ENCODE data around the gene IMPDH2.

Gene IMPDH2

GRCh38 chr3:49028673-49029562 is at the start of gene IMPDH2:
TSS of gene IMPDH2 (minus strand) at chr3:49029398. CDS start at chr3:49029350, 48 bp downstream.
- peak; percentile 95 for DNase-seq (ENCODE audit: low spot score)

DNA sequence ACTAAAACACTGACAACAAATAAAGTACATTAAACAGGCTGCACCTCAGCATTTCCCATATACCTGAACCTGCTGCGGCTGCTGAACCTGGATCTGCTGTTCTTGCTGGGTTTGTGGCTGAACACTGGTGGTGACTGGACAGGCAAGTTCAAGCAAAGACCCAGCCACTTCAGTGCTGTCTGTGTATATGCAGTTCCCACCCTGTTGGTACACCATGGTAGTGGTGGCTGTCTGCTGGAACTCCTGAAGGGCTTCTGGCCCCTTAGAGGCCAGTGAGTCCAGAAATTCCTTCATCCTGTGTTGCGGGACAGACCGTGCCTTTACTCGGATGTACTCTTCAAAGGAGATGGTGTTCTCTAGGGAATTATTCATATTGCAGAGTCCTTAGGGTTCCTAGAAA is 47.4 kb upstream of the IMPDH2 start:
- DNase-seq (ENCODE audit: low spot score), result no peak

GRCh38 chr3:49076116-49076515 is 46.9 kb upstream of the IMPDH2 start:
- no peak for DNase-seq (ENCODE audit: low spot score)

GRCh38 chr3:49058011-49058410 is 28.8 kb upstream of the IMPDH2 start:
- no peak for DNase-seq (ENCODE audit: low spot score)

DNA sequence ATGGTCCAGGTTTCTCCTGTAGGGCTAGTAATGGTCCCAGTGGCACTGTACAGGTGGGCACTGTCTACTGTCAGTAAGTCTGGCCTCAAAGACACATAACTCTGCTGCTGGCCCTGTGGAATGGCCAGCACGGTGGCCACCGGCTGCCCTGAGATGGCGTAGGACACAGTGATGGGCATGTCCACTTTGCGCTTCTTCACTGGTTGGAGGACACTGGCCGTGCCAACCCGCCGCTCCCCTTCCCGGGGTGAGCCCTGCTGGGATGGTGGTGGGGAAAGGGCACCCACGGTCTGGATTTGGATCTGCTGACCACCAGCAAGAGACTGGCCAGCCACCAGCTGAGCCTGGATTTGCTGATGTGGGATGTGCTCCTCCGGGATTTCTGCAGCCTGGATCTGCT is 28.1 kb upstream of the IMPDH2 start:
- no peak for DNase-seq (ENCODE audit: low spot score)

DNA sequence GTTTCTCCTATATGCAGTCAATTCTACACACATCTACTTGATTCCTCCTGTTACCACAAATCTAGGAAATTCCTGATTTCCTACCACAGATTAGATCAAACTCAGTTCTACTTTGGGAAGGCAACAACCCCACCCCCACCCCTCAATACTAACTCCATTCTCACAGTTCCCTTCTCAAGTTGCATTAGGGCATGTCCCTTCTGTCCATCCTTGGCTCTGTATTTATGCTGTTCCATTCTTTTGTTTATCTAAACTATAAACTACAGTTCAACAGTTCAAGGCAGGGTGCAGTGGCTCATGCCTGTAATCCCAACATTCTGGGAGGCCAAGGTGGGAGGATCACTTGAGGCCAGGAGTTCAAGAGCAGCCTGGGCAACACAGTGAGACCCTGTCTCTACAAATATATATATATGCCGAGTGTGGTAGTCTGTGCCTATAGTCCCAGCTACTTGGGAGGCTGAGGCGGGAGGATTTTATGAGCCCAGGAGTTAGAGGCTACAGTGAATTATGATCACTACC is 25.2 kb upstream of the IMPDH2 start:
- DNase-seq (ENCODE audit: low spot score), result no peak

DNA sequence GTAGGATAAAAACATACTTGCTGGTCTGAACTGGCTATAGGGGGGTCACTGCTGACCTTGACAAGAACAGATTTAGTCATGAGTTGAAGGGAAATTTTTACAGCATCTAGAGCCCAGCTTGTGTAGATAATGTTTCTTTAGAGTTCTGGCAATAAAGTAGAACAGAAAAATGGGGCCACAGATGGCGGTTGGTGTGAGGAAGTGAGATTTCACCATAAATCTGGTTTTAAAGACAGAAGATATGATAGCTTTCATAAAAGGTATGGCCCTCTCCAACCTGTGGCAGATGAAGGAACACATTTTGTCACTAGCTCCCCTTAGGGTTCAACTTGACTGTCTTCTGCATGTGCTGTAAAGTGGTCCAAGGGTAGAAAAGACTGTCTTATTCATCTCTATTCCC is 24.3 kb upstream of the IMPDH2 start:
- no peak for DNase-seq (ENCODE audit: low spot score)

GRCh38 chr3:49035281-49035680 is 6.1 kb upstream of the IMPDH2 start:
- no peak for DNase-seq (ENCODE audit: low spot score)

- DNase-seq (ENCODE audit: low spot score), result no peak
Measured at GRCh38 chr3:49034650-49035049, 5.5 kb upstream of the IMPDH2 start.

- no peak for DNase-seq (ENCODE audit: low spot score)
Measured at GRCh38 chr3:49032646-49033304, 3.6 kb upstream of the IMPDH2 start.

DNA sequence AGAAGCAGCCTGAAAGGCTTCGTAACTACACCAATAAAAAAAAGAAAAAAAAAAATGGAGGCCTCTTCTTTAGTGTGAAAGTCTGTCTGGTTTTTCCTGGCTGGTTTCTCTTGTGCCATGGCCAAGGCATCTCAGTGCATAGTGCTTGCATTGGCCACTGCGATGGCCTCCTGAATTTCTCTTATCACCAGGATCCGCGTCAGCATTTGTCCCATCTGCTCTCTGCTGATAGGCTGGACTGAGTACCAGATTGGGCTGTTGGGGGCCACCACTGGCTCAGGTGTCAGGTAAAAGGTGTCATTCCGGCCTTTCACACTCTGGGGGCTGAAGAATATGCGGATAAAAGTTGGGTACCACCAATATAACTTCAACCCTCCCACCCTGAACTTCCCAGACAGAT is 1.1 kb upstream of the IMPDH2 start:
- DNase-seq (ENCODE audit: low spot score), result no peak

- DNase-seq (ENCODE audit: low spot score), result no peak
Measured at GRCh38 chr3:49029563-49029884, 326 bp upstream of the IMPDH2 start.

GRCh38 chr3:49028298-49028672 is 913 bp downstream of the IMPDH2 start:
- no peak for DNase-seq (ENCODE audit: low spot score)

GRCh38 chr3:49027634-49028033 is 1.6 kb downstream of the IMPDH2 start:
- DNase-seq (ENCODE audit: low spot score), result no peak

- DNase-seq (ENCODE audit: low spot score), result no peak
Measured at GRCh38 chr3:49026536-49026935, 2.7 kb downstream of the IMPDH2 start.

DNA sequence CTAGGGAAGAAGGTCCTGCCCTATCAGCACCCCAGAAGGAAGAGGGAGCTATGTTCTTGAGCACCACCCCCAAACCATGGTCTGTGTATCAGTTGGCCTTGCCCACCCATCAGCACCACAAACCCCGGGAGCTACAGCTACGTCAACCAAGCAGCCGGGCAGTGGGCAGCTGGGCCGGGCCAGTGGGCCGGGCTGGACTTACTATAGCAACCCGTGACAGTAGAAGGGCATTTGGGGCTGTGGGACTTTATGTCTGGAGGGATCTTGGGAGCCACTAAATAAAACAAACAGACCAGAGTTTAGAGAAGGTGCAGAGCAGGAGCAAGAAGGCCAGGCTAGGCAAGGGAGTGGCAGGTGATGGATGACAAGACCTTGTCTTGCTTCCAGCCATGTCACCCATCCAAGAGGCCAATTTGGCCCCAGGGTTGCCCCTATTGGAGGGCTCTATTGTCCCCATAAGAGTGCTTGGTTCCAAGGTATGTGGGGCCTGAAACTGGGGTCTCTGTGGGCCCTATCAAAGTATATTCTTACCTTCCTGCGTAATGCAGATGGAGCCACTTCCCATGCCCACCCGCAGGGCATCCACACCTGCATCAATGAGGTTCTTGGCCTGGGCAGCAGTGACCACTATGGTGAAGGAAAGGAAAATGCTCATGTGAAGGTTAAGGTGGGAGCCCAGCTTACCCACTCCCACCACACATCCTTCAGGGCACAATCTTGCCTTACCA is 3.2 kb downstream of the IMPDH2 start:
- no peak for DNase-seq (ENCODE audit: low spot score)

GRCh38 chr3:49025005-49025792 is 4.0 kb downstream of the IMPDH2 start:
- DNase-seq (ENCODE audit: low spot score), result no peak

- DNase-seq (ENCODE audit: low spot score), result no peak
Measured at GRCh38 chr3:49024449-49024848, 4.7 kb downstream of the IMPDH2 start.

- no peak for DNase-seq (ENCODE audit: low spot score)
Measured at GRCh38 chr3:49023775-49024174, 5.4 kb downstream of the IMPDH2 start.

GRCh38 chr3:49022688-49023171 is 6.5 kb downstream of the IMPDH2 start:
- no peak for DNase-seq (ENCODE audit: low spot score)

DNA sequence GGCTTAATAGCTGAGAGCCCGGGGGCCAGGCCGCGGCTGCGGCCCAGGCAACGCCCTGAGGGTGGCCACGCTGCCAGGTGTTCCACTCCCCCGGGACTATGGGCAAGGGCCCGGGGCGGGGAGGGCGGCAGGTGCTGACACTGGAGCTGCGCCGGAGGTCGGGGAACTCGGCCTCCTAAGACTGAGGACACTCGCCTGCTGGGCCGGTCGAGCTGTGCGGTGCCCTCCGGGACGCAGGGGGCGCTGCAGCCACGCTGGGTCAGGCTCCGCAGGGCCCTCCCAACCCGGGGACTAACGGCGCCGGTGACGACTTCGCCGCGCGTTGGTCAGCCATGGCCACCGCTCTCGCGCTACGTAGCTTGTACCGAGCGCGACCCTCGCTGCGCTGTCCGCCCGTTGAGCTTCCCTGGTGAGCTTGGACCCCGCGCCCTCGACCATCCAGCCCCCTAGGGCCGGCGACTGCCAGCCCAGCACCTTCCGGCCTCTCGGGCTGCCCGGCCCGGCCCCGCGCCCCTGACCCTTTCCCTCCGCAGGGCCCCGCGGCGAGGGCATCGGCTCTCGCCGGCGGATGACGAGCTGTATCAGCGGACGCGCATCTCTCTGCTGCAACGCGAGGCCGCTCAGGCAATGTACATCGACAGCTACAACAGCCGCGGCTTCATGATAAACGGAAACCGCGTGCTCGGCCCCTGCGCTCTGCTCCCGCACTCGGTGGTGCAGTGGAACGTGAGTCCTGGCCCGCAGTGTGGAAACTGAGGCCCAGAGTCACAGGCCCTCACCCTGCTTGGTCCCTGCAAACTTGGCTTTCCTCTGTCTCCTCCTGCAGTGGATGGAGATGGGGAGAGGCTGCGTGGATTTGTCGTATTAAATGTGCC is 7.1 kb downstream of the IMPDH2 start, which contains the start of gene NDUFAF3:
Gene NDUFAF3, plus strand, starts transcription at position 309 of the 875 bp plus-strand sequence. Its CDS starts 24 bp downstream, at position 333.
- DNase-seq (ENCODE audit: low spot score), result peak; percentile 89
